H1 (cell line): ENCODE measurements around the gene SLITRK3. TPM values are rescaled to one million over a fixed set of nuclear protein-coding genes. Genes with fewer than 3 reads are reported as not detected.

Experiments
- CTCF ChIA-PET: fragments of 300-600 bp; sonication (Branson Sonifier 250); formaldehyde crosslinking; loops from one replicate; lab custom pipeline; 2021; ENCODE audit not compliant: partially characterized antibody; lab: Charles Lee
- POLR2A ChIA-PET: fragments of 300-600 bp; sonication (Branson Sonifier 250); formaldehyde crosslinking; loops from one replicate; lab custom pipeline; 2021; ENCODE audit warnings: inconsistent platforms; ENCODE audit not compliant: partially characterized antibody; lab: Charles Lee
- DNase-seq, 2 experiments: peaks; one replicate each; pipeline versions ENCODE4 v3.0.0 to v3.0.0-alpha.2; 2010 to 2022; ENCODE audit warnings: low spot score in 2 of 2, low read depth in 1 of 2, mixed read lengths in 1 of 2
- FAIRE-seq: peaks from 2 replicates; lab custom pipeline; 2011; peaks lifted over from hg19 to GRCh38; lab: Jason Lieb, UNC
- H2AFZ ChIP-seq: 2 replicates; pipeline ENCODE4 v1.8.1; 2012; ENCODE audit warnings: low read length, inconsistent platforms
- H2AK5ac ChIP-seq: 2 replicates; pipeline ENCODE4 v1.6.1; 2013; ENCODE audit warnings: low read depth, low read length
- H2BK120ac ChIP-seq: replicated peaks from 2 replicates; pipeline ENCODE3; 2013; ENCODE audit warnings: low read depth, low read length, inconsistent platforms
- H2BK12ac ChIP-seq: 2 replicates; pipeline ENCODE4 v1.6.1; 2013; ENCODE audit warnings: low read depth, low read length
- H2BK15ac ChIP-seq: 2 replicates; pipeline ENCODE4 v1.6.1; 2013; ENCODE audit warnings: low read length
- H2BK20ac ChIP-seq: 2 replicates; pipeline ENCODE4 v1.6.1; 2013; ENCODE audit warnings: low read length
- H2BK5ac ChIP-seq: 2 replicates; pipeline ENCODE4 v1.6.1; 2013; ENCODE audit warnings: low read depth, low read length
- H3K14ac ChIP-seq: 2 replicates; pipeline ENCODE4 v1.6.1; 2013; ENCODE audit warnings: inconsistent platforms; ENCODE audit not compliant: insufficient read length
- H3K18ac ChIP-seq: 2 replicates; pipeline ENCODE4 v1.6.1; 2013; ENCODE audit warnings: low read length; ENCODE audit errors: extremely low read depth
- H3K23ac ChIP-seq: 2 replicates; pipeline ENCODE4 v1.6.1; 2013; ENCODE audit warnings: inconsistent platforms; ENCODE audit not compliant: insufficient read length
- H3K23me2 ChIP-seq: 2 replicates; pipeline ENCODE4 v1.6.1; 2013; ENCODE audit warnings: low read depth, low read length
- H3K27ac ChIP-seq: 2 replicates; pipeline ENCODE4 v1.6.1; 2011; ENCODE audit warnings: low read depth, low read length, inconsistent platforms
- H3K27me3 ChIP-seq, 4 experiments: replicated peaks in 1 of 4; 1 replicate in 1 of 4; 2 replicates in 3 of 4; pipeline versions ENCODE4 v1.6.1 to v1.8.1; 2011 to 2013; ENCODE audit warnings: low read length in 3 of 4, mild to moderate bottlenecking in 3 of 4, inconsistent platforms in 2 of 4, mixed read lengths in 2 of 4, moderate library complexity in 1 of 4; ENCODE audit not compliant: control insufficient read depth in 3 of 4, insufficient read depth in 3 of 4; ENCODE audit errors: extremely low read depth in 1 of 4
- H3K36me3 ChIP-seq, 4 experiments: 2 replicates each; pipeline versions ENCODE4 v1.6.1 to v1.8.1; 2011 to 2013; ENCODE audit warnings: mild to moderate bottlenecking in 4 of 4, low read length in 3 of 4, moderate library complexity in 2 of 4, control low read depth in 1 of 4, inconsistent platforms in 1 of 4; ENCODE audit not compliant: insufficient read depth in 4 of 4, control insufficient read depth in 2 of 4
- H3K4ac ChIP-seq: replicated peaks from 2 replicates; pipeline ENCODE3; 2013; ENCODE audit warnings: low read length, low read depth, mixed read lengths, inconsistent platforms; ENCODE audit not compliant: insufficient read length
- H3K4me1 ChIP-seq, 4 experiments: replicated peaks in 1 of 4; 1 replicate in 1 of 4; 2 replicates in 3 of 4; pipeline versions ENCODE4 v1.6.1 to v1.8.1; 2011 to 2013; ENCODE audit warnings: low read length in 3 of 4, inconsistent platforms in 2 of 4, mixed read lengths in 1 of 4; ENCODE audit not compliant: insufficient read depth in 4 of 4, control insufficient read depth in 3 of 4
- H3K4me2 ChIP-seq, 2 experiments: 2 replicates each; pipeline versions ENCODE4 v1.6.1 to v1.8.1; 2011 to 2013; ENCODE audit warnings: low read depth in 2 of 2, low read length in 2 of 2, control low read depth in 1 of 2, inconsistent platforms in 1 of 2, mild to moderate bottlenecking in 1 of 2; ENCODE audit not compliant: insufficient read depth in 1 of 2
- H3K4me3 ChIP-seq, 4 experiments: fragments of 200-600, 300-600 bp in 1 of 4; sonication (generic), shearing (Covaris generic), sonication (Bioruptor Twin) in 1 of 4; 2 replicates each; pipeline versions ENCODE4 v1.5.1 to v1.8.1; 2011 to 2016; ENCODE audit warnings: low read length in 4 of 4, low read depth in 3 of 4, control low read depth in 2 of 4, inconsistent platforms in 2 of 4, mild to moderate bottlenecking in 2 of 4, mixed read lengths in 1 of 4, moderate library complexity in 1 of 4; ENCODE audit not compliant: insufficient read depth in 2 of 4; ENCODE audit errors: extremely low read depth in 1 of 4
- H3K56ac ChIP-seq: replicated peaks from 2 replicates; pipeline ENCODE3; 2013; ENCODE audit warnings: low read depth, mild to moderate bottlenecking, mixed read lengths, low read length, inconsistent platforms; ENCODE audit not compliant: insufficient read length
- H3K79me1 ChIP-seq: 2 replicates; pipeline ENCODE4 v1.6.1; 2013; ENCODE audit warnings: low read depth, low read length, control low read depth
- H3K79me2 ChIP-seq, 2 experiments: 2 replicates each; pipeline versions ENCODE4 v1.6.1 to v1.8.1; 2012 to 2013; ENCODE audit warnings: low read length in 2 of 2, mild to moderate bottlenecking in 2 of 2, inconsistent platforms in 1 of 2; ENCODE audit not compliant: insufficient read depth in 2 of 2, control insufficient read depth in 1 of 2
- H3K9ac ChIP-seq, 4 experiments: replicated peaks in 1 of 4; 1 replicate in 1 of 4; 2 replicates in 3 of 4; pipeline versions ENCODE4 v1.6.1 to v1.8.1; 2011 to 2013; ENCODE audit warnings: low read depth in 3 of 4, low read length in 3 of 4, control low read depth in 2 of 4, mild to moderate bottlenecking in 2 of 4, moderate library complexity in 2 of 4, inconsistent platforms in 1 of 4; ENCODE audit errors: extremely low read depth in 1 of 4
- H3K9me3 ChIP-seq, 2 experiments: 2 replicates each; pipeline versions ENCODE4 v1.6.1 to v1.8.1; 2012 to 2013; ENCODE audit warnings: mild to moderate bottlenecking in 2 of 2, moderate library complexity in 2 of 2, control low read depth in 1 of 2, inconsistent platforms in 1 of 2, low read depth in 1 of 2, low read length in 1 of 2, mixed read lengths in 1 of 2; ENCODE audit not compliant: insufficient read depth in 2 of 2
- H4K20me1 ChIP-seq, 2 experiments: replicated peaks in 1 of 2; 2 replicates each; pipeline versions ENCODE3 to v1.8.1; 2011 to 2013; ENCODE audit warnings: inconsistent platforms in 2 of 2, low read length in 2 of 2, mild to moderate bottlenecking in 1 of 2; ENCODE audit not compliant: insufficient read depth in 2 of 2, control insufficient read depth in 1 of 2
- H4K5ac ChIP-seq: 2 replicates; pipeline ENCODE4 v1.6.1; 2013; ENCODE audit warnings: low read length, low read depth, mixed read lengths, inconsistent platforms; ENCODE audit not compliant: insufficient read length
- H4K8ac ChIP-seq: 2 replicates; pipeline ENCODE4 v1.8.0; 2013; ENCODE audit warnings: mild to moderate bottlenecking, moderate library complexity, low read length, inconsistent platforms; ENCODE audit not compliant: insufficient read depth; ENCODE audit errors: extremely low read depth
- H4K91ac ChIP-seq: replicated peaks from 2 replicates; pipeline ENCODE3; 2013; ENCODE audit warnings: low read length, mixed read lengths, inconsistent platforms; ENCODE audit not compliant: insufficient read length
- ASH2L ChIP-seq: fragments of 200-600, 300-600 bp; sonication (generic); IDR thresholded peaks from one replicate; pipeline ENCODE4 v1.7.1; 2017; ENCODE audit warnings: low read length
- ATF2 ChIP-seq: IDR thresholded peaks from 2 replicates; pipeline ENCODE4 v1.6.1; 2012; ENCODE audit warnings: low read length, inconsistent platforms
- CEBPB ChIP-seq: IDR thresholded peaks from 2 replicates; pipeline ENCODE4 v1.6.1; 2012; ENCODE audit warnings: low read depth, low read length
- CHD2 ChIP-seq: IDR thresholded peaks from 2 replicates; pipeline ENCODE4 v1.6.1; 2012; ENCODE audit warnings: low read length, improper control_type of control experiment
- E2F6 ChIP-seq: IDR thresholded peaks from 2 replicates; pipeline ENCODE4 v1.6.1; 2012; ENCODE audit warnings: inconsistent platforms
- GTF2F1 ChIP-seq: IDR thresholded peaks from 2 replicates; pipeline ENCODE4 v1.6.1; 2012; ENCODE audit warnings: low read depth, low read length, improper control_type of control experiment, borderline replicate concordance
- HDAC6 ChIP-seq: IDR thresholded peaks from one replicate; pipeline ENCODE4 v1.7.1; 2012; ENCODE audit warnings: low read depth, mild to moderate bottlenecking, inconsistent platforms, low read length, moderate library complexity
- KDM1A ChIP-seq: fragments of 200-600, 300-600 bp; sonication (generic); IDR thresholded peaks from 2 replicates; pipeline ENCODE4 v1.7.1; 2016; ENCODE audit warnings: mild to moderate bottlenecking, low read length, borderline replicate concordance
- KDM5A ChIP-seq: fragments of 200-600 bp; IDR thresholded peaks from 2 replicates; pipeline ENCODE4 v1.7.1; 2012; ENCODE audit warnings: mild to moderate bottlenecking, low read length, inconsistent platforms, mixed read lengths
- POLR2AphosphoS5 ChIP-seq: IDR thresholded peaks from 2 replicates; pipeline ENCODE4 v1.6.1; 2011; ENCODE audit warnings: low read depth, low read length
- SP2 ChIP-seq: IDR thresholded peaks from 2 replicates; pipeline ENCODE4 v1.6.1; 2012; ENCODE audit warnings: mild to moderate bottlenecking, low read length, inconsistent platforms
- TAF7 ChIP-seq: optimal IDR thresholded peaks from 2 replicates; pipeline ENCODE3; 2011; ENCODE audit warnings: low read depth, mild to moderate bottlenecking, inconsistent platforms, low read length, moderate library complexity, borderline replicate concordance
- TCF12 ChIP-seq: IDR thresholded peaks from 2 replicates; pipeline ENCODE4 v1.6.1; 2011; ENCODE audit warnings: low read depth, mild to moderate bottlenecking, low read length
- YY1 ChIP-seq: IDR thresholded peaks from 2 replicates; pipeline ENCODE4 v1.6.1; 2011; ENCODE audit warnings: low read depth, mild to moderate bottlenecking, low read length
- WGBS, 2 experiments: shearing (Covaris generic) in 1 of 2; methylation state at CpG; one replicate each; pipeline versions ENCODE4 v1.1.6 to v1.1.7; 2013 to 2015; ENCODE audit warnings: low lambda C conversion rate in 2 of 2, mixed read lengths in 2 of 2, inconsistent platforms in 1 of 2, low coverage in 1 of 2, missing lambda C conversion rate in 1 of 2; ENCODE audit not compliant: insufficient replicate concordance in 2 of 2, insufficient coverage in 1 of 2, insufficient read length in 1 of 2; ENCODE audit errors: extremely low coverage in 1 of 2, missing lambda C conversion rate in 1 of 2; 5-methylcytosine and 5-hydroxymethylcytosine counted together
- polyA plus RNA-seq, 7 experiments: library from polyadenylated mRNA; depleted of rRNA in 3 of 7; stranded (reverse) in 5 of 7; unstranded in 2 of 7; fragments of >200 nt in 5 of 7; fragments of 200-250 nt in 2 of 7; gene quantifications; 1 replicate in 5 of 7; 2 replicates in 1 of 7; 4 replicates in 1 of 7; pipeline versions ENCODE4 v1.2.1 to v1.2.3, GENCODE V29; 2011 to 2013; ENCODE audit warnings: missing spikeins in 2 of 7, mixed read lengths in 2 of 7
- total RNA-seq: library from RNA; stranded (reverse); fragmentation: NEBNext Ultra II Directional; extraction: Animal tissue kit (Norgen Biotek cat#: 25700); gene quantifications from 2 replicates; pipeline ENCODE4 v1.2.1, GENCODE V29; 2021

The SLITRK3 gene
- total and polyA plus RNA-seq, 2 of the 8 experiments (the other 6 are each of a cell fraction or from before 2014, with no cell fraction given): 0.71 to 3.4 TPM

- Histone ChIP-seq H4K91ac (no peak overlapping the region), H3K4me1 (no peaks in the 10 kb centered on the region), H2BK15ac (no peak overlapping the region), H3K23me2 (no peaks in the 10 kb centered on the region), H2BK12ac (no peak overlapping the region), H3K4ac (no peak overlapping the region), H2BK20ac (no peak overlapping the region), H3K18ac (no peak overlapping the region), H3K27me3 (peaks cover 0 to 6% (median 1%) of the 10 kb centered on the region in 4 experiments; a peak in 4 of 7 replicates), H3K23ac (no peak overlapping the region), H3K4me3 (no peak overlapping the region), H3K36me3 (no peaks in the 10 kb centered on the region), H3K9me3 (no peaks in the 10 kb centered on the region), H4K20me1 (no peaks in the 10 kb centered on the region), H2AK5ac (no peak overlapping the region), H2BK120ac (no peak overlapping the region), H4K8ac (no peak overlapping the region), H3K4me2 (no peak overlapping the region), H4K5ac (no peak overlapping the region), H3K79me2 (no peaks in the 10 kb centered on the region), H3K56ac (no peak overlapping the region), H2BK5ac (no peak overlapping the region), H2AFZ (no peak overlapping the region), H3K27ac (no peak overlapping the region), H3K79me1 (no peaks in the 10 kb centered on the region), H3K9ac (no peak overlapping the region), H3K14ac (no peak overlapping the region)
- ChIA-PET POLR2A (no interaction called here), CTCF (no interaction called here)
- FAIRE-seq: no peak
- WGBS, 2 experiments: 95% methylated on average over 5 of the region's 5 CpGs; no CpG with 5 or more reads in 1 of the 2 experiments
- no peak for DNase-seq
- TF ChIP-seq YY1 (no peak), POLR2AphosphoS5 (no peak), KDM5A (no peak), ASH2L (no peak), CHD2 (no peak), ATF2 (no peak), E2F6 (no peak), HDAC6 (no peak), SP2 (no peak), TCF12 (no peak), GTF2F1 (no peak), TAF7 (no peak), KDM1A (no peak), CEBPB (no peak)
Measured at GRCh38 chr3:165202995-165203394, 6.8 kb upstream of the SLITRK3 start.
